ENCODE measurements around the gene CCDC68. TPM values are rescaled to one million over a fixed set of nuclear protein-coding genes. Genes with fewer than 3 reads are reported as not detected.

The CCDC68 gene
- total RNA-seq, 2 experiments from 2014 or later: not detected

- H3K9me3 Mint-ChIP-seq: no peaks in the 10 kb centered on the region
- no peaks in the 10 kb centered on the region for H3K27me3 Mint-ChIP-seq
- ChIA-PET CTCF (no interaction called here), POLR2A (no interaction called here)
- H3K27ac Mint-ChIP-seq: no peak overlapping the region
- no peaks in the 10 kb centered on the region for H3K36me3 Mint-ChIP-seq (ENCODE audit: low read depth)
- no peaks in the 10 kb centered on the region for H3K4me1 ChIP-seq (ENCODE audit: insufficient read depth, low read length)
- H3K4me3 Mint-ChIP-seq: no peak overlapping the region
- H3K4me3 ChIP-seq (ENCODE audit: low read length): no peak overlapping the region
- DNase-seq (no peak), ATAC-seq (ENCODE audit: poor library complexity) (no peak)
- H3K27me3 ChIP-seq (ENCODE audit: control insufficient read depth in 1 of 2, insufficient read depth in 2 of 2, low read length in 2 of 2): peaks cover 0 to under 1% of the 10 kb centered on the region in 2 experiments
- no peak for TF ChIP-seq CTCF (IDR thresholded peaks at IDR 0.05)
- H3K4me1 Mint-ChIP-seq (ENCODE audit: low read depth): no peaks in the 10 kb centered on the region
- H3K9me3 ChIP-seq (ENCODE audit: control insufficient read depth in 1 of 2, insufficient read depth in 1 of 2, low read length in 2 of 2): no peaks in the 10 kb centered on the region
- intact Hi-C loops (cut with DNase I, micrococcal nuclease): loop anchor here in 1 of 2 experiments (5.0 kb wide), 1 partner anchor 423 kb away; no protein-coding TSS in a partner anchor
- H3K36me3 ChIP-seq (ENCODE audit: insufficient read depth, low read length): no peaks in the 10 kb centered on the region
- H3K27ac ChIP-seq (ENCODE audit: low read depth in 1 of 2, low read length in 2 of 2): no peak overlapping the region
Measured at GRCh38 chr18:54984908-54985307, 25.6 kb upstream of the CCDC68 start.

- DNase-seq (no peak), ATAC-seq (ENCODE audit: poor library complexity) (no peak)
- CTCF ChIA-PET: interaction anchor here (1.4 kb wide), 1 partner anchor 9 kb away, joined by 3 read pairs; no protein-coding TSS in a partner anchor
- Histone ChIP-seq H3K9me3 (ENCODE audit: control insufficient read depth in 1 of 2, insufficient read depth in 1 of 2, low read length in 2 of 2) (no peaks in the 10 kb centered on the region), H3K27ac (ENCODE audit: low read depth in 1 of 2, low read length in 2 of 2) (no peak overlapping the region), H3K4me1 (ENCODE audit: insufficient read depth, low read length) (no peaks in the 10 kb centered on the region), H3K4me3 (ENCODE audit: low read length) (no peak overlapping the region), H3K27me3 (ENCODE audit: control insufficient read depth in 1 of 2, insufficient read depth in 2 of 2, low read length in 2 of 2) (no peaks in the 10 kb centered on the region), H3K36me3 (ENCODE audit: insufficient read depth, low read length) (no peaks in the 10 kb centered on the region)
- Mint-ChIP-seq H3K27ac (no peak overlapping the region), H3K36me3 (ENCODE audit: low read depth) (no peaks in the 10 kb centered on the region), H3K27me3 (no peaks in the 10 kb centered on the region), H3K4me1 (ENCODE audit: low read depth) (no peaks in the 10 kb centered on the region), H3K4me3 (no peak overlapping the region), H3K9me3 (no peaks in the 10 kb centered on the region)
- intact Hi-C loops (cut with DNase I, micrococcal nuclease): loop anchor here (1.0 to 5.0 kb wide), 5 partner anchors 304 to 591 kb away; no protein-coding TSS in a partner anchor
- TF ChIP-seq CTCF (IDR thresholded peaks at IDR 0.05): no peak
- POLR2A ChIA-PET: no interaction called here
Measured at GRCh38 chr18:54983791-54984190, 24.5 kb upstream of the CCDC68 start.

GRCh38 chr18:54983041-54983686, 23.9 kb upstream of the CCDC68 start:
- POLR2A ChIA-PET: no interaction called here
- ATAC-seq (ENCODE audit: poor library complexity): peak; percentile 44
- Histone ChIP-seq H3K27me3 (ENCODE audit: control insufficient read depth in 1 of 2, insufficient read depth in 2 of 2, low read length in 2 of 2) (no peaks in the 10 kb centered on the region), H3K4me3 (ENCODE audit: low read length) (no peak overlapping the region), H3K9me3 (ENCODE audit: control insufficient read depth in 1 of 2, insufficient read depth in 1 of 2, low read length in 2 of 2) (no peaks in the 10 kb centered on the region), H3K4me1 (ENCODE audit: insufficient read depth, low read length) (no peaks in the 10 kb centered on the region), H3K27ac (ENCODE audit: low read depth in 1 of 2, low read length in 2 of 2) (no peak overlapping the region), H3K36me3 (ENCODE audit: insufficient read depth, low read length) (no peaks in the 10 kb centered on the region)
- H3K27ac Mint-ChIP-seq: no peak overlapping the region
- no peaks in the 10 kb centered on the region for H3K36me3 Mint-ChIP-seq (ENCODE audit: low read depth)
- CTCF ChIA-PET: interaction anchor here (1.4 kb wide), 1 partner anchor 9 kb away, joined by 3 read pairs; no protein-coding TSS in a partner anchor
- peak; percentile 76 for TF ChIP-seq CTCF (IDR thresholded peaks at IDR 0.05)
- H3K4me3 Mint-ChIP-seq: no peak overlapping the region
- no peaks in the 10 kb centered on the region for H3K27me3 Mint-ChIP-seq
- no peaks in the 10 kb centered on the region for H3K9me3 Mint-ChIP-seq
- H3K4me1 Mint-ChIP-seq (ENCODE audit: low read depth): no peaks in the 10 kb centered on the region
- DNase-seq: peak in 3 of 14 experiments; percentile 45 to 62 (median 58)
- intact Hi-C loops (cut with DNase I, micrococcal nuclease): loop anchor here (1.0 to 5.0 kb wide), 5 partner anchors 304 to 591 kb away; no protein-coding TSS in a partner anchor
